CD4-positive, alpha-beta T cell treated with Interleukin-10 for 1 hour (primary cell): Measurements from ENCODE around the gene CD300LD.
"Not testable (repeated sequence)": the region's sequence is repeated elsewhere in the genome, so short reads cannot be mapped to it uniquely, and the experiment has no call there.

Experiments used
- DNase-seq: peaks from one replicate; pipeline ENCODE4 v3.0.0-alpha.2; 2020

CD300LD gene

DNA sequence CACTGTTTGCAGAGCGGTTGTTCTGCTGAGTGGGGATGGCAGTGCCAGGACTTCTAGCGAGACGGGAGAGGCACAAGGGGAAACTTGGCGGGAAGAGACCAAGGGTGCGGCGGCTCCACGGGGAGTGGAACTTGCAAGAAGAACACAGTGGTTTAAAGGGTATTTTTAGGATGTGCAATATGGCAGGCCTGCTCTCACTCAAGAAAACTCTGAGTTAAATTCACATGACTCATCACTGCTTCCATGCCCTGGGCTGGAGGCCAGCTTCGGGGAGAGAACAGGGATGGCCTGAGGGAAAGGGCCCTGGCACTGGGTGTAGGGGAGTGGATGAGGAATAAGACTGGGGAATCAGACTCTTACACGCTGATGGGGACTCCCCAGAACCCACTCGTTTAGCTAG lies 13.3 kb upstream of the CD300LD start:
- no peak for DNase-seq

DNA sequence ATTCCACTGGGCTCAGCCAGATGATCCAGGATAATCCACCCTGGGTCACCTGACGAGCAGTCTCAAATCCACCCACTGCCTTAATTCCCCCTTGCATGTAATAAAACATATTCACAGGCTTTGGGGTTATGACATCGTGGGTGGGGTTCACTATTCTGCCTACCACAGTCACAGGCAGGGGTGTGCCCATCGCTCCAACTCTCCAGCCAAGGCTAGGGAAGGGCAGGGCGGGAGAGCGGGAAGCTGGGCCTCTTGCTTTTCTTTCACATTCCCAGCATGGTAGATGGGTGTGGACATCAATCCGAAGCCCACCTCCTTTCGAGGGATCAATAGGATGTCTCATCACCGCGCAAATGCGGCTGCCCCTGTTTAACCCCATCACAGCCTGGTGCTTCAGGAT lies 12.7 kb upstream of the CD300LD start:
- no peak for DNase-seq

DNA sequence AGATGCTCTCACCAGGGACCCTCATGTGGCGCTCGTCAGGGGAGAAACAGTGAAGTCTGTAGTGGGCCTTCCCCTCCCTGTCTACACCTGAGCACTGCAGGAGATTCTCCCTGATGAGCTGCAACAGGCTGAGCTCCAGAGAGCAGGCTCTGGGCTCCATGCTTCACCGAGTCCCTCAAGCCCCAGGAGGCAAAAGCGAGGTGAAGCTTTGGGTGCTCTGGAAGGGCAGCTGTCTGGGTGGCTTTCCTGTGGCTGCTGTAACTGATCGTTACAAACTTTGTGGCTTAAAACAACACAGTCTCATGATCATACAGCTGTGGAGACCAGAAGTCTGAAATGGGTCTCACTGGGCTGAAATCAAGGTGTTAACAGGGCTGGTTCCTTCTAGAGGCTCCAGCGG lies 12.1 kb upstream of the CD300LD start:
- DNase-seq: no peak

DNA sequence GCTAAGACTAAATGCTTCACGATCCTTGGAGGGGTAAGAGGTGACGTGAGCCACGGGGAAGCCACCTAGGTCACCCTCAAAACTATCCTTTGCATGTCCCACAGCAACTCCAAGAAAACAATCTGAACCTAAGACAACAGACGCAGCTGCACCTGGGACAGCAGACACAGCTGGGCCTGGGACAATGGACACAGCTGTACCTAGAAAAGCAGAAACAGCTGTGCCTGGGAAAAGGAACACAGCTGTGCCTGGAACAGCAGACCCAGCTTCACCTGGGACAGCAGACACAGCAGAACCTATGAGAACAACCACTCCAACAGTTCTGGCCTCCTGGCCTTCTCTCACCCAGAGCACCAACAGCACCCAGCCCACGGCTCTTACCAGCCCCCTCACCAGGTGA lies 11.7 kb upstream of the CD300LD start:
- no peak for DNase-seq

DNA sequence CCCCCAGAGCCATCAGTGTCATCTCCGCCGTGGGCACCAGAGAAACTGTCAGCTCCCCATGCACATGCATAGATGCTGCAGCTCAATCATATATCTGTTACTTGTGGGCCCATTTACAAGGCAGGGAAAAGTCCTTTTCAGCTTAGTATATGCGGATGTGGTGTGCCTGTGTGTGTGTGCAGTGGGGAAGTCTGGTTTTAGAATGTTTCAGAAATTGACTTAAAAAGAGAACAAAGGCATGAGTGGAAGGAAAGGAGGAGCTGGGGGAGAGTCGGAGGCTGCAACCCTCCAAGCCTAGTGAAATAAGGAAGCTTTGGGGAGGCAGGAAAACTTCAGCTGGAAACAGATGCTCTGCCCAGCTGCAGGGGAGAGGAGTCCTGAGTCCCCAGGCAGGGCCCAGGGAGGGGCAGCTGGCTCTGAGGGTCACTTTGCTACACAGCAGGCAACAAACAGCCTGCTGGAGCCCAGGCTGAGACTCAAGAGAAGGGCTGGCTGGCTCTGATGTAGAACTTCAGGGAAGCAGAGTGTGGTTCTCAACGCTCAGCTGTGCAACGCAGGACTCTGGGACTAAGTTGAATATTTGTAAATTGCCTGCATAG lies 11.1 kb upstream of the CD300LD start:
- no peak for DNase-seq

DNA sequence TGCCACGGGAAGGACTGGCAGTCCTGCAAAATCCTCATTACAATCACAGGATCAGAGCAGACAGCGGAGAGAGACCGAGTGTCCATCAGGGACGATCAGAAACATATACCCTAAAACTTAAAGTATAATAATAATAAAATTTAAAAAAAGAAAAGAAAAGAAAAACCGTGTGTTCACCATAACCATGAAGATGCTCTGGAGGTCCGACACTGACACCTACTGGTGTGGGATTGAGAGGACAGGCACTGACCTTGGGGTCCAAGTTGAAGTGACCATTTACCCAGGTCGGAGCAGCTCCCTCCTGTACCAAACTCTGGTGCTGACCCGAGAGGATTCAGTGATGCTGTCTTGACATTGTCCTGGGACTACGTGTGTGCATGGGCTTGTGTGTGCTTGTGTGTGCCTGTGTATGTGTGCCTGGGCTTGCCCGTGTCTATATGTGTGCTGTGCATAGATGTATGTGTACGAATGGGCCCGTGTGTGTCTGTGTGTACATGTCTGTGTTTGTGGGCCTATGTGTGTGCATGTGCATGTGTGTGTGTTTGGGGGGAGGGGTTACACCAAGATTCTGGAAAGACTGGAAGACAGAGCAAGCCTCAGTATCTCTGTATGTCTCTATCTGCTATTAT lies 10.0 kb upstream of the CD300LD start:
- DNase-seq: peak; percentile 33

DNA sequence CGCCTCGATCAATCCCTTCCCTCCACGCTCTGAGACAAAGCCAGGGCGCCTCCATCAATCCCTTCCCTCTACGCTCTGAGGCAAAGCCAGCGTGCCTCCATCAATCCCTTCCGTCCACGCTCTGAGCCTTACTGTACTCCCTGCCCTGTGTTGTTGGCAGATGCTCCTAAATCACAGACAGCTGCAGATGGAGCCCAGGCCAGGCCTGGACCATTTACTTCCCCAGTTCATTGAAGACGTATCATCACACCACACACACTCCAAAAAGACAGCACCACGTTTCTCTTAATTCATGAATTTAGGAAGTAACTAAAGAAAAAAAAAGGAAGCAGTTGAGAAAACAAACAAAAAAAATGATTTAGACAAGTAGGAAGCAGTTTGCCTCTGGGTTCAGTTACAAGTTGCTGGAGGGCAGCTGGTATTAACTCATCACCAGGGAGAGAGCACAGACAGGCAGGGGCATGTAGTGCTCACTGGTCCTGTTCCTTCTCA lies 7.4 kb upstream of the CD300LD start:
- DNase-seq: no peak

DNA sequence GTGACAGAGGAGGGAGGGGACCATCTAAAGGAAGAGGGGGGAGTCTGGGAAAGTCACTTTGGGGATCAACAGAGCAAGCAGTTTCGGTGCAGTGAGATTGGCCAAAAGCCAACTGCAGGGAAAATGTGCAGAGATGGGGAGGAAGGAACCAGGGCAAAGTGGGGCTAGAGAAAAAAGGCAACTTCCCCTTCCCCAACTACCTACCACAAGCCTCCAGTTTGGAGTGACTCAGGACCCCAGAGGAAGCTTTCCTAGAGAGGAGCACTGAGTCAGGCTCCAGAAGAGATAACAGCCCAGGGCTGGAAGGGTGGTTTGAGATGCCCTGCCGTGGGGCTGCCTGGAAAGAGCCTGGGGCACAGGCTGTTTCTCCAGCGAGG lies 6.9 kb upstream of the CD300LD start:
- DNase-seq: no peak

DNA sequence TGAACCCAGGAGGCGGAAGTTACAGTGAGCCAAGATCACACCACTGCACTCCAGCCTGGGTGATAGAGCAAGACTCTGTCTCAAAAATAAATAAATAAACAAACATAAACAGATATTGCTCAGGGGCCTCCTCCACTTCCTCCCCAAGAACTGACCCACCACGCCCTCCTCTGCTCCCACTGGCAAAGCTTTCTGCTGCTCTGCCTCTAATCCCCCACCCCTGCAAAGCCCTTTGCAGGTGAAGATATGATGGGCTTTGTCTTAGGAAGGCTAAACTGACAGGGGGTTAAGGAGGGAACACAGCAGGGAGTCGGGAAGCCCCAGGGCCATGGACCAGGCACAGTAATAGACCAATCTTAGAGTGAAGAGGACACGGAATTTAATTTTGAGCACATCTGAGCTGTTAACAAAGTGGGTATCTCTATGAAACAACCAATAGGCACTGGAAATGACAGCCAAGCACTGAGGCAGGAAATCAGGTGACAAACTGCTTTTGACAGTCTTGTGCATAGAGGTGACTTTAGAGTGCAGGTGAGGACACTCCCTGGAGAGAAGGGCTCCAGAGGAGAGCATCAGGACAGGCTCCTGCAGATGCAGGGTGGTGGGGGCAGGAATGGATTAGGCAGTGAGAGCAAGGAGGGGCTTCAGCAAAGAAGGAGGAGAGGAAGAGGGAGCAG lies 6.4 kb upstream of the CD300LD start:
- no peak for DNase-seq

DNA sequence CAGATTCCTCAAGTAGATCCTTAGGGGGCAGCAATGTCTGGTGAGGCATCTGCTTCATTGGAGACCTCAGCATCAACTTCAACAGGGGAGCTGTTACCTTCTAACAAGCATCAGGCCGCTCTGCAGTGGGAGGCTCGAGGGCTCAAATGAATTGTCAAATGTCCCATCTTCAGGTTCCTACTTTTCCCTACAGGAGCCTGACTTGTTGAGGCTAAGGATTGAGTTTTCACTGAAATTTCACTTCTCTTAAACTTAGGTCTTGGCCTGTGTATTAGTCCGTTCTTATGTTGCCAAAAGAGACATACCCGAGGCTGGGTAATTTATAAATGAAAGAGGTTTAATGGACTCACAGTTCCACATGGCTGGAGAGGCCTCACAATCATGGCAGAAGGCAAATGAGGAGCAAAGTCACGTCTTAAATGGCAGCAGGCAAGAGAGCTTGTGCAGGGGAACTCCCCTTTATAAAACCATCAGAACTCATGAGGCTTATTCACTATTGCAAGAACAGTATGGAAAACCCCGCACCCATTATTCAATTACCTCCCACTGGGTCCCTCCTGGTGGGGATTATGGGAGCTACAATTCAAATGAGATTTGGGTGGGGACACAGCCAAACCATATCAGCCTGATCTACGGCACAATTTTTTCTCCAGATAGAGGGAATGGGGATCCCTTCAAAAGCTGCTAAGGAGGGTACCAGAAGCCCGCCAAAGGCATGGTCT lies 5.1 kb upstream of the CD300LD start:
- DNase-seq: no peak

DNA sequence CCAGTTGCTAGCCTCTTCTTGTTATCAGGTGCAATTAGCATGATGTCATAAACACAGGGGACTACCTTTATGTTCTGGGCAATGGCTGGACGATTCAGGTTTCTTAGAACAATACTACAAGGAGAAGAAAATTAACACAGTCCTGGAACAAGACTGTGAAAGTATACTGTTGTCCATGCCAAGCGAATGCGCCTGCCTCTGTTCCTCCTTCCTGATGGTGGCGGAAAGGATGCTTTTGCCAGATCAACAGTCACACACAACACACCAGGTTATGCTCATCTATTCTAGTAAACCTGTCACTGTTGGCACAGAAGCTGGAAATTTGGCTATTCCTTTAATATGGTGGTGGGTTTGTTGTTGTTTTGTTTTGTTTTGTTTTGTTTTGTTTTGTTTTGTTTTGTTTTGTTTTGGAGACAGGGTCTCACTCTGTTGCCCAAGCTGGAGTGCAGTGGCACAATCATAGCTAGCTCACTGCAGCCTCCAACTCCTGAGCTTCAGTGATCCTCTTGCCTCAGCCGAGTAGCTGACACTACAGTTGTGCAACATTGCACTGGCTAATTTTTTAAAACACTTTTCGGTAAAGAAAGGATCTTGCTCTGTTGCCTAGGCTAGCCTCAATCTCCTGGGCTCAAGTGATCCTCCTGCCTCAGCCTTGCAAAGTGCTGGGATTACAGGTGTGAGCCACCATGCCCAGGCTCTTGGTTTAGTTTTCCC lies 3.1 kb upstream of the CD300LD start:
- DNase-seq: no peak

DNA sequence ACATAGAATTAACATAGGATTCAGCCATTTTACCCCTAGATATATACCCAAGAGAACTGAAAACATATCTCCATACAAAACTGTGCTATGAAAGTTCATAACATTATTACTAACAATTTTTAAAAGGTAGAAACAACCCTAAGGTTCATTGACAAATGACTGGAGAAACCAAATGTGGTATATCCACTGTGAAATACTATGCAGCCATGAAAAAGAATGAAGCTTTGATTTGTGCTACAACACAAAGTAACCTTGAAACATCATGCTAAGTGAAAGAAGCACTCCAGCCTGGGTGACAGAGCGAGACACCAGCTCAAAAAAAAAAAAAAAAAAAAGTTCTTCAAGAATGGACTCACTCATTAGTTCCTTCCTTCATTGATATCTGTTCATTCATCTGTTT lies 580 bp downstream of the CD300LD start:
- no peak for DNase-seq

DNA sequence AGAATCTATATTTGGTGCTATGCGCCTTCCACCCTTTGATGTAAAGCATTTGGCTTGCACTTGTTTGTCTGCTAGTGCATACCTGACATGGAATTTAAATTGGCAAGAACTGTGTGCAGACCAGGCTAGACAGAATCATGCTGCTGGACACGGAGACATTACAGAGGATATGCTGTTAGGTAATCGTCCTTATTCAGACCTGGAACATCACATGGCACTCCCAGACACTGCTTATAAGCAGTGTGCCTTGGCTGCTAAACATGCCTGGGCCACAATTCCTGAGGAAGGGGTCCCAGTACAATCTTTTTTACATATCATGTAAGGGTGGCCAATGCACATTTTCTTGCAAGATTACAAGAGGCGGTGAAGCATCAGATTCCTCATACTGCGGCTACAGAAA lies 6.4 kb downstream of the CD300LD start:
- DNase-seq: no peak

DNA sequence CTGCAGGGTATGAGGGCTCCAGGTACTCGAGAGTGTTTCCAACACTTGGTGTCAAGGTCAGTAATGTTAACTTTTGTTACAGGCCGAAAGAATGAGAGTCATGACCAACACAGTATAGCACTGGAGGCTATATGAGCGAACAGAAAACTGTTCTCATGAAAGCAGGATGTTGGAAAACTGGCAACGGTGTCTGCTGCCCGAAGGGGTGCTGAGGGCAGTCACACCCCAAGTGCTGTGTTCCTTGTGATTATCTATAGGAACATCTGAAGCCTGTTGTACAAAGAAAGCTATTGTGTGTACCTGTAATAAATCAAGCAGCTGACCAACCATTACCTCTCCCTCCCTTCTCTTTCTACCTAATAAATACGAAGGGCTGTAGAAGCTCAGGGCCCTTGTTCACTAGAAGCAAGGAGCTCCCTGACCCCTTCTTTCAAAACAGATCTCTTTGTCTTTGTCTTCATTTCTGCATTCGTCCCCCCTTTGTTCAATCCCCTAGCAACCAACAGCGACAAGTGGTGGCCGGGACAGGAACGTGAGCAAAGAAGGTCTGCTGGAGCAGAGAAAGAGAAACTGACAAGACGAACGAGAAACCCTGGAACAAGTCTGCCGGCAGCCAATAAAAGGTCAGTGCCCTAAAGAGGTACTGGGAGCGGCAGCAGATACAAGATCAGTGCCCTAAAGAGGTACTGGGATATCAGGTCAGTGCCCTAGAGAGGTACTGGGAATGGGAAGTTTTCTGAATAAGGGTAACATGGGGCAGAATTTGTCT lies 7.6 kb downstream of the CD300LD start:
- DNase-seq: no peak

DNA sequence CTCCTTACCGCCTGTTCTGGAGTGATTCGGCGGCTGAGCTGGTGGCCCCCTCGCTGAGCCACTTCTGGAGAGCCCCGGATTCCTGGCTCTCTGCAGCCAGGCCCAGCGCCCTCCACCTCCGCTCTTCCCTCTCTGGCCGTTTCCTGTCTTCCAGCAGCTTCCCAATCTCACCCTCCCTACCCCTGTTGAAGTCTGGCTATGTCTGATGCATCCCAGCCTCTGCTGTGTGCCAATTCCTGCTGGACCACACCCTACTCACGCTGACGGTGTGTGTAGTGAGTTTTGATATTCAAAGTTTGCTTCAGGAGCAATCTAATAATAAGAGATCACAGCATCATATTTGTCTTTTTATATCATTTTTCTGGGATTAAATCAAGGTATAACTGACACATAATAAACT lies 9.4 kb downstream of the CD300LD start:
- no peak for DNase-seq

DNA sequence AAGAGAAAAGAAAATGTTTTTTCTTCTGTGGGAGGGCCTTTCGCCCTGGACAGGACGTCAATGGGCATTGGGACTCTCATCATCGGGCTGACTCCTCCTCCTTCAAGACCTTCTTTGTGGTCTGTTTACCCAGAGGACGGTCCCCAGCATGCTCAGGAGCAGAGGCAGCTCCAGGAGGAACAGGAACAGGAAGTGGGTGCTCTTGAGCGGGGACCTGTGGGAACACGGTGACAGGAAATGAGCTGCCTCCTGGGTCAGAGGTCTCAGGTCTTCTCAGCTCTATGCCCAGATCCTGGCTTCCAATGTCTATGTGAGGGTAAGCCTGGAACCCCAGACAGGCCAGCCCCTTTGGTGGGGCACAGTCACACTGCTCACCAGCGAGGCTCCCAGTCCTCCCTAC lies 12.2 kb downstream of the CD300LD start:
- DNase-seq: no peak

DNA sequence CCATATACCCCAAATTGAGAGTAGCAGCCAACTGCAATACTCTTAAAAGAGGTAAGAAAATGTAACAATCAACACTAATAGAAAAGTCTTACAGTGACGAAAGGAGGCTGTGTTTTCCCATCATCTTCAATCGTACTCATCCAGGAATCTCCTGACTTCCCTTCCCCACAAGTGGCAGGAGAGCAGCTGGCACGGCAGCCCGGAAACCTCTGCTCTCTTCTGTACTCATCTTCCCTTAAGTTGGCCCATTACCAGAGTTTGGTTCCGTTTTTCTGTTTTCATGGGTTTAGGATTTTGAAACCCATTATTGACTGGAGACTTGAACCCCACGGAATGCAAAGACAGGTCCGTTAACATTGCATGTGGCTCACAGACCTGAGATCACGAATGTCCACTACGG lies 13.1 kb downstream of the CD300LD start:
- no peak for DNase-seq

DNA sequence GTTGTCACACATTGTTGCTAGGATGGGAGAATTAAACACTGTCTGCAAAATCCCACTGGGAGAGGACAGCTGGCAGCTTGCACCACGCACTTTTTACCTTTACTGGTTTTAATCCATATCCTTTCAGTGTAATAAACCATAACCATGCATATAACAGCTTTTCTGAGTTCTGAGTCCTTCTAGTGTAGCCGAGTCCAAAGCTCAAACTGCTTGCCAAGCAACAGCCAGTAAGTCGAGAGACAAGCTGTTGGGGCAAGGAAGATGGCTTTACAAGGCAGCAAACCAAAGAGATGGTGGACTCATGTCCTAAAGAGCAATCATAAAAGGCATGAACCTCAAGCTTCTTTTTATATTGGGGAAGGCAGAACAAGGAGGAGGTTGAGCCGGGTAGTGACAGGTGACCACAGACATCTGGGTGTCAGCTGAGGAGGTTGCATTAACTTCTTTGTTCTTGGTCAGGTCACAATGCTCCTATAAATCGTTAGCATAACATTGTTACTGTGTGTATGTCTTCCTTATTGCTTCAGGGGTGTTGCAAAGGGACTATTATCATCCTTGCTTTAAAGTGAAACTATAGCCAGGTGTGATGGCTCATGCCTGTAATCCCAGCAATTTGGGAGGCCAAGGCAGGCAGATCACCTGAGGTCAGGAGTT lies 17.5 kb downstream of the CD300LD start:
- DNase-seq: no peak

DNA sequence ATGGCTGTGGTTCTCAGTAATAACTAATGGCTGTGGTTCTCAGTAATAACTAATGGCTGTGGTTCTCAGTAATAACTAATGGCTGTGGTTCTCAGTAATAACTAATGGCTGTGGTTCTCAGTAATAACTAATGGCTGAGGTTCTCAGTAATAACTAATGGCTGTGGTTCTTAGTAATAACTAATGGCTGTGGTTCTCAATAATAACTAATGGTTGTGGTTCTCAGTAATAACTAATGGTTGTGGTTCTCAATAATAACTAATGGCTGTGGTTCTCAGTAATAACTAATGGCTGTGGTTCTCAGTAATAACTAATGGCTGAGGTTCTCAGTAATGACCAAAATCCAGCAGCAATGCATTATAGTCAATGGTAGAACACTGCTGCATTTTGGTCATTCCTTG lies 18.4 kb downstream of the CD300LD start:
- not testable (repeated sequence) for DNase-seq

DNA sequence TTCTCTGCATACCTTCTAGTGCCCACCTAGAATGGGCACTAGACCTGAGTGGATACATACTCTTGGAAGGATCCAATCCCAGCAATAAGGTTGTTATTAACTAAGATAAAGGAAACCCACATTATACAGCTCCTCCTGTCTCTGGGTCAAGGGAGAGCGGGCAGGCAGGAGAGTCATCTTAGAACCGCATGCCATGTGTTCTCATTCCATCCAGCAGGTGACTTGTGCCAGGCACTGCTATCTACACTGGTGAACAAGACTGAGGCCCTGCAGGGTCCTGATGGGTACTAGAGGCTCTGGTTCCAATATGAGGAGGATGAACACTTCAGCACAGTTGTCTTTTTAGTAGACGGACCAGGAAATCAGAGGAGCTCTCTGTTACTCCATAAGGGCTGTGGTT lies 18.9 kb downstream of the CD300LD start:
- DNase-seq: no peak

DNA sequence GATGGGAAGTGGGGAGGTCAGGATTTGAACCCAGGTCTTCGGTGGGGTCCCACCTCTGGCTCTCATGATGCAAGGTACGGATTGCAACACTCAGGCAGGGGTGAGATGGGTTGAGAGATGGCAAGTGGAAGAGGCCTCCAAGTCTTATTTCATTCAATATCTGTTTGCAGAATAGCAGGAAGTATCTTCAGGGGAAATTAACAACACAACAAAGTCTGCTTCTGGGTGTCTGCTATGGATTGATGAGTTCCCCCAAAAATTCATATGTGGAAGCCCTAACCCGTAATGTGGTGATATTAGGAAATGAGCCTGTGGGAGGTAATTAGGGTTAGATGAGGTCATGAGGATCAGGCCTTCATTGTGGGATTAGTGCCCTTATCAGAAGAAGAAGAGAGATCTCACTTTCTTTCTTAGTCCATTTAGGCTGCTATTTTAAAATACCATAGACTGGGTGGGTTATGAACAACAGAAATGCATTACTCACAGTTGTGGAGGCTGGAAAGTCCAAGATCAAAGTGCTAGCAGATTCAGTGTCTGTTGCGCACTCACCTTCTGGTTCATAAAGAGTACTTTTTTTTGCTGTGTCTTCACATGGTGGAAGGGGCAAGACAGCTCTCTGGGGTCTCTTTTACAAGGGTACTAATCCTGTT lies 20.3 kb downstream of the CD300LD start:
- no peak for DNase-seq
